ENCODE results near the gene CDKN1C.

The CDKN1C gene

DNA sequence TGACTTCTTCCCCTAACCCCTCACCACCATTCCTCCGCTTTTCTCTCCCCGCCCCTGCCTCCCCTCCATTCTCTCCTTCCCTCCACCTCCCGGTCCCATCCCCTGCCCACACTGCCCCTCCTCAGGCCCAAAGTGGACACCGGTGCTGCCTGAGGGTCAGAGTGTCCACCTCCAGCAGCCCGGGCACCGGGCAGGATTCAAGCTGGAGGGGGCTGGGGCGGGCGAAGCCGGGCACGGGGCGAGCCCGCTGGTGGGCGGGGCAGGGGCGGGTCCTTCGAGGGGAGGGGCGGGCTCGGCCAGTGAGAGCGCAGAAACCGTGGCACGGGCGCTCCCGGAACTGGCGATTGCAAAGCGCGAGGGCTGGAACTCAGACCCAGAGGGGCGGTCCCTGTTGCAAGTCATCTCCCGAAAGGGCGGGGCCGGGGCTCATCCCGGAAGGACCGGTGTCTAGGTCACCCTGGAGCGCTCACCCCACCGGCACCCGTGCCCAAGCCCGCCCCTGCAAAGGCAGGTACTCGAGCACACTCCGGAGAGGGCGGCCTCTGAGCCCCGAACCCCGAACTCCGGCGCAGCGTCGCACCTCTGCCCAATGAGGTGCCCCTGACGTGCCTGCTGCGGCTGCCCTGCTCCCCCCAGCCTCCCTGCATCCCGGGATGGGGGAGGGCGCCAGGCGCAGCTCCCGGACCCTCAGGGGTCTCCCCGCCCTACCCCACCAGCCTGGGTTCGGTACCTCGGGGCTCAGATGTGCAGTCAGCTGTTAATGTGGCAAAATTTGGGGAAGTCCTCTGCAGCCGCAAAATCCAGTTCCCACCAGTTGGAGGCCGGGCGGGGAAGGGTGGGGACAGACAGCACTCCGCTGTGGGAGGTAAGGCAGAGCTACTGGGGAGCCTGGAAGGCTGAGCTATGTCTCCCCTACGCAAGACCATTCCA lies 16.5 kb upstream of the CDKN1C start:
- Histone ChIP-seq H3K9me3 (ENCODE audit: control insufficient read depth, low read depth, low read length) (no peaks in the 10 kb centered on the region), H3K27ac (ENCODE audit: low read length) (no peak overlapping the region), H3K27me3 (ENCODE audit: control insufficient read depth, insufficient read depth, low read length) (peaks cover 11% of the 10 kb centered on the region), H3K9ac (ENCODE audit: low read length) (no peak overlapping the region), H3K4me1 (ENCODE audit: control insufficient read depth, low read depth, low read length) (peaks cover 5% of the 10 kb centered on the region), H3K36me3 (ENCODE audit: control insufficient read depth, low read depth, low read length) (no peaks in the 10 kb centered on the region), H3K4me3 (ENCODE audit: low read length) (peak overlapping the region; percentile 59)

DNA sequence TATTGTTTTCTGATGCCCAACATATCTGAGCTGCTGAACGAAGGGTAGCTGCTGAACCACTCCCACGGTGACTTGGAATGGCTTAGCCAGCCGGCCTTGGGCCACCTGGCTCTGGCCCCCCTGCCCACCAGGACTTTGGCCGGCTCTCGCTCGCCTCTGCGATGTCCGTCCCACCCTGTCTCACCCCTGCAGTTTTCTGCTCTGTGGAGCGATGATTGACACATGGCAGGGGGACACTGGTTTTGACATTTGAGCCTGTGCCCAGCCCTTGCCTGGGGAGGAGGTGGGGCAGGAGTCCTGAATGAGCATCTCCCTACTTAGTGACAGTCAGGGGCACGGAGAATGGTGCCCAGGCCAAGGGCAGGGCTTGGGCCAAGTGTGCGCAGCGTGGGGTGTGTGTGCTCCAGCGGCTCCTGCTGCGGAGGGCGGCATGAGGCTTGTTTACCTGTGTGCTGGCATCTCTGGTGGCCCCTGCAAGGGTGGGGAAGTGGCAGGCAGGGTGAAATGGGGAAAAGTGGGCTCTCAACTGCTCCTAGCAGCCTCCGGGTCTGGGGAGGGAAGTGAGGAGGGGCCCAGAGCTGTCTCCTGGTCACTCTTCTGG lies 15.7 kb upstream of the CDKN1C start:
- Histone ChIP-seq H3K27ac (ENCODE audit: low read length) (no peak overlapping the region), H3K9ac (ENCODE audit: low read length) (no peak overlapping the region), H3K4me3 (ENCODE audit: low read length) (peak overlapping the region; percentile 59), H3K4me1 (ENCODE audit: control insufficient read depth, low read depth, low read length) (peaks cover 5% of the 10 kb centered on the region), H3K9me3 (ENCODE audit: control insufficient read depth, low read depth, low read length) (no peaks in the 10 kb centered on the region), H3K36me3 (ENCODE audit: control insufficient read depth, low read depth, low read length) (no peaks in the 10 kb centered on the region), H3K27me3 (ENCODE audit: control insufficient read depth, insufficient read depth, low read length) (peaks cover 11% of the 10 kb centered on the region)

DNA sequence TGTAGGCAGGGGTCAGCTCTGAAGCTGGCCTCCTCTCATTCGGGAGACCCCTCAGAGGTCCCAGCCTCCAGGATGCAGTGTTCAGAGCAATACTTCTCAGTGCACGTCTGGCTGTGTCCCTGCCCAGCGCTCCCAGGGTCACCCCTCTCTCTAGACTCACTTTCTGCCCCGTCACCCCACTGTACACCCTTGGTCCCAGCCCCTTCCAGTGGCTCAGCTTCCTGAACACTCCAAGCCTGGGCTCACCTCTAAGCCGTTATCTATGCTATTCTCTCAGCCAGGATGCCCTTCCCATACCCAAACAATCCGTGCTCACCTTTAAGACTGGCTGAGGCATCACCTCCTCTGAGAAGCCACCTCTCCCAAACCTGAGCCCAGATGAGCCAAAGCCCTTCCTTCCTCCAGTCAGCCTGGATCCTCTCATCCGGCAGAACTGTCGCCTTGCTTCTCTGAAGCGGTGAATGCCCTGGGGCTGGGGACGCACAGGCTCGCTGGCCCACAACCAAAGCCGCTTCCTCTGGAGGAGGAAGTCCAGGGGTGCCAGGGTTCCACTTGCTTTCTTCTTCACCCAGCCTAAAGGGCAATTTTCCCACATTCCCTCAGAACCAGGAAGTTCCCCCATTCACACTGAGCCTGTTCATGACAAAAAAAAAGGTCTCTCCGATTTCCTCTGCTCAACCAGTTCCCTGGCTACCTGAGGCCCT lies 13.7 kb upstream of the CDKN1C start:
- H3K4me1 ChIP-seq (ENCODE audit: control insufficient read depth, low read depth, low read length): peaks cover 5% of the 10 kb centered on the region
- H3K9ac ChIP-seq (ENCODE audit: low read length): no peak overlapping the region
- no peak overlapping the region for H3K4me3 ChIP-seq (ENCODE audit: low read length)
- H3K27me3 ChIP-seq (ENCODE audit: control insufficient read depth, insufficient read depth, low read length): peaks cover 11% of the 10 kb centered on the region
- no peaks in the 10 kb centered on the region for H3K9me3 ChIP-seq (ENCODE audit: control insufficient read depth, low read depth, low read length)
- no peaks in the 10 kb centered on the region for H3K36me3 ChIP-seq (ENCODE audit: control insufficient read depth, low read depth, low read length)
- H3K27ac ChIP-seq (ENCODE audit: low read length): no peak overlapping the region

DNA sequence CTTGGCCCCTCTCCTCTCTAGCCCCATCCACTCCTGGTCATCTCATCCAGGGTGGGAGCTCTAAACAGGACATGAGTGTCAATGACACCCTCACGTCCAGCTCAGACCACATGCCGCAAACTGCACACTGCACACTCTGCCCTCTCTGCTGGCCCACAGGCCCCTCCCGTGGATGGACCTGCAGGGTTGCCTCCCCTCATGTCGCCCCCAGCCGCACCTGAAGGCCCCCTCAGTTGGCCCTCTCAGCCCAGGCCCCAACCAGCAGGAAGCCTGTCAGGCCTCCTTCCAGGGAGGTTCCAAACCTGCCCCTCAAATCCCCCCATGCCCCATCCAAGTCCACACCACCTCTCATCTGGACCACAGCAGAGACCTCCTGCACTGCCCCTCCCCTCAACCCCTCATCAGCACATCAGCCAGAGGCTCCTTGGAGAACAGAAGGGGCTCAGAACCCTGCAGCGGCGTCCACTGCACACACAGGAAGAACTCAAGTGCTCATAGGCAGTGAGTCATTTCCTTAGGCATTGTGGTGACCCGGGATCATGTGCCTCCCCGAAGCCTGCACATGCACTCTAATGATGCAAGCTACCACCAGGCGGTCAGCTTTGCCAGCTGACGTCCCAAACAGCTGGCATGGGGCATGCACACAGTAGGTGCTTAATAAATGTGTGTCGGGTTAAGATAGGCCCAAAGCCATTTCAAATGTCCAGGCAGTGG lies 12.9 kb upstream of the CDKN1C start:
- peaks cover 5% of the 10 kb centered on the region for H3K27me3 ChIP-seq (ENCODE audit: control insufficient read depth, insufficient read depth, low read length)
- H3K9me3 ChIP-seq (ENCODE audit: control insufficient read depth, low read depth, low read length): no peaks in the 10 kb centered on the region
- H3K27ac ChIP-seq (ENCODE audit: low read length): no peak overlapping the region
- H3K36me3 ChIP-seq (ENCODE audit: control insufficient read depth, low read depth, low read length): no peaks in the 10 kb centered on the region
- no peak overlapping the region for H3K9ac ChIP-seq (ENCODE audit: low read length)
- no peak overlapping the region for H3K4me3 ChIP-seq (ENCODE audit: low read length)
- peaks cover 5% of the 10 kb centered on the region for H3K4me1 ChIP-seq (ENCODE audit: control insufficient read depth, low read depth, low read length)

- Histone ChIP-seq H3K9ac (ENCODE audit: low read length) (no peak overlapping the region), H3K4me1 (ENCODE audit: control insufficient read depth, low read depth, low read length) (peaks cover 8% of the 10 kb centered on the region), H3K27ac (ENCODE audit: low read length) (no peak overlapping the region), H3K27me3 (ENCODE audit: control insufficient read depth, insufficient read depth, low read length) (peaks cover 5% of the 10 kb centered on the region), H3K9me3 (ENCODE audit: control insufficient read depth, low read depth, low read length) (no peaks in the 10 kb centered on the region), H3K36me3 (ENCODE audit: control insufficient read depth, low read depth, low read length) (no peaks in the 10 kb centered on the region), H3K4me3 (ENCODE audit: low read length) (no peak overlapping the region)
Measured at GRCh38 chr11:2897048-2897447, 11.5 kb upstream of the CDKN1C start.

- peaks cover 10% of the 10 kb centered on the region for H3K4me1 ChIP-seq (ENCODE audit: control insufficient read depth, low read depth, low read length)
- no peaks in the 10 kb centered on the region for H3K36me3 ChIP-seq (ENCODE audit: control insufficient read depth, low read depth, low read length)
- no peak overlapping the region for H3K27ac ChIP-seq (ENCODE audit: low read length)
- H3K9me3 ChIP-seq (ENCODE audit: control insufficient read depth, low read depth, low read length): no peaks in the 10 kb centered on the region
- H3K27me3 ChIP-seq (ENCODE audit: control insufficient read depth, insufficient read depth, low read length): no peaks in the 10 kb centered on the region
- no peak overlapping the region for H3K4me3 ChIP-seq (ENCODE audit: low read length)
- H3K9ac ChIP-seq (ENCODE audit: low read length): no peak overlapping the region
Measured at GRCh38 chr11:2896047-2896446, 10.5 kb upstream of the CDKN1C start.

DNA sequence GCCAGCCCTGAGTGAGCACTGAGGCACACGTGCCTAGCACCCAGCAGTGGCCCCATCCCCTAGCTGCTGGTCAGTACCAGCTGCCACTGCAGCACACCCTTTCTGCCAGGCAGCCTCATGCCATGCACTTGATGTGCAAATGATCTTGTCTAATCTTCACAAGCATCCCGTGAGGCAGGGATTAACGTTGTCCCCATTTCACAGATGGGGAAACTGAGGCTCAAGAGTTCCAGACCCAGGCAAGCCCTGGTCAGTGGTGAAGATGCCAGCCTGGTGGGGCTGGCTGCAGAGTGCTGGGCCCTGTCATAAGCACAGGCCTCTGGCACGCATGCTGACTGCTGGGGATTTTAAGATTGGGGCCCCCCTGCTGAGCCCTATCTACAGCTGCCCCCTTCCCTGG lies 8.4 kb upstream of the CDKN1C start:
- H3K4me1 ChIP-seq (ENCODE audit: control insufficient read depth, low read depth, low read length): peaks cover 12% of the 10 kb centered on the region
- no peaks in the 10 kb centered on the region for H3K36me3 ChIP-seq (ENCODE audit: control insufficient read depth, low read depth, low read length)
- no peak overlapping the region for H3K27ac ChIP-seq (ENCODE audit: low read length)
- H3K27me3 ChIP-seq (ENCODE audit: control insufficient read depth, insufficient read depth, low read length): peaks cover 4% of the 10 kb centered on the region
- H3K9me3 ChIP-seq (ENCODE audit: control insufficient read depth, low read depth, low read length): no peaks in the 10 kb centered on the region
- no peak overlapping the region for H3K9ac ChIP-seq (ENCODE audit: low read length)
- H3K4me3 ChIP-seq (ENCODE audit: low read length): no peak overlapping the region

DNA sequence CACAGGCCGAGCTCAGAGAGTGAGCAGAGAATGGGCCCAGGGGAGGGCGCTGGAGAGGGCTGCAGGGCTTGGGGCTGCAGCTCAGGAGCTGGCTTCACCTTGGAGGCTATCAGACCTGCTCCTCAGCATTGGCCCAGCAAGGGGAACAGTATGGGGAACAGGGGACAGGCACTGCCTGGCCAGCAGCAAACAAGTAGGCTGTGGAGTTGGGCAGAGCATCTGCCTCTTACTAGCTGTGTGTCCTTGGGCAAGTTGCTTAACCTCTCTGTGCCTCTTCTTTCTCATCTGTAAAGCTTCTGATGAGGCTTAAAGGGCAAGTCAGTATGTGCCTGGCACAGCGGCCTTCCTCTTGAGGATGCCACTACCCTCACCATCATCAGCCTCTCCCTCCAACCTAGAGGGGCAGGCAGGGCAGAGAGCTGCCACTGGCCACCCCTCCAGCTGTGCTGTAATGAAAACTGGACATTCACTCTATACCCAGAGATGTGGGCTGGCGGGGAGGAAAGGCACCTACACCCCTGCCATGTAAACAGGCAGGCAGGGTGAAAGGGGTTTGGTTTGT lies 7.5 kb upstream of the CDKN1C start:
- Histone ChIP-seq H3K9ac (ENCODE audit: low read length) (peak overlapping the region; percentile 55), H3K27me3 (ENCODE audit: control insufficient read depth, insufficient read depth, low read length) (peaks cover 11% of the 10 kb centered on the region), H3K27ac (ENCODE audit: low read length) (no peak overlapping the region), H3K4me3 (ENCODE audit: low read length) (peak overlapping the region; percentile 47), H3K36me3 (ENCODE audit: control insufficient read depth, low read depth, low read length) (no peaks in the 10 kb centered on the region), H3K4me1 (ENCODE audit: control insufficient read depth, low read depth, low read length) (peaks cover 12% of the 10 kb centered on the region), H3K9me3 (ENCODE audit: control insufficient read depth, low read depth, low read length) (no peaks in the 10 kb centered on the region)

- Histone ChIP-seq H3K27me3 (ENCODE audit: control insufficient read depth, insufficient read depth, low read length) (peaks cover 17% of the 10 kb centered on the region), H3K27ac (ENCODE audit: low read length) (peak overlapping the region; percentile 67), H3K4me1 (ENCODE audit: control insufficient read depth, low read depth, low read length) (peaks cover 12% of the 10 kb centered on the region), H3K9me3 (ENCODE audit: control insufficient read depth, low read depth, low read length) (no peaks in the 10 kb centered on the region), H3K9ac (ENCODE audit: low read length) (peak overlapping the region; percentile 55), H3K4me3 (ENCODE audit: low read length) (peak overlapping the region; percentile 47), H3K36me3 (ENCODE audit: control insufficient read depth, low read depth, low read length) (no peaks in the 10 kb centered on the region)
Measured at GRCh38 chr11:2892215-2892966, 6.8 kb upstream of the CDKN1C start.

DNA sequence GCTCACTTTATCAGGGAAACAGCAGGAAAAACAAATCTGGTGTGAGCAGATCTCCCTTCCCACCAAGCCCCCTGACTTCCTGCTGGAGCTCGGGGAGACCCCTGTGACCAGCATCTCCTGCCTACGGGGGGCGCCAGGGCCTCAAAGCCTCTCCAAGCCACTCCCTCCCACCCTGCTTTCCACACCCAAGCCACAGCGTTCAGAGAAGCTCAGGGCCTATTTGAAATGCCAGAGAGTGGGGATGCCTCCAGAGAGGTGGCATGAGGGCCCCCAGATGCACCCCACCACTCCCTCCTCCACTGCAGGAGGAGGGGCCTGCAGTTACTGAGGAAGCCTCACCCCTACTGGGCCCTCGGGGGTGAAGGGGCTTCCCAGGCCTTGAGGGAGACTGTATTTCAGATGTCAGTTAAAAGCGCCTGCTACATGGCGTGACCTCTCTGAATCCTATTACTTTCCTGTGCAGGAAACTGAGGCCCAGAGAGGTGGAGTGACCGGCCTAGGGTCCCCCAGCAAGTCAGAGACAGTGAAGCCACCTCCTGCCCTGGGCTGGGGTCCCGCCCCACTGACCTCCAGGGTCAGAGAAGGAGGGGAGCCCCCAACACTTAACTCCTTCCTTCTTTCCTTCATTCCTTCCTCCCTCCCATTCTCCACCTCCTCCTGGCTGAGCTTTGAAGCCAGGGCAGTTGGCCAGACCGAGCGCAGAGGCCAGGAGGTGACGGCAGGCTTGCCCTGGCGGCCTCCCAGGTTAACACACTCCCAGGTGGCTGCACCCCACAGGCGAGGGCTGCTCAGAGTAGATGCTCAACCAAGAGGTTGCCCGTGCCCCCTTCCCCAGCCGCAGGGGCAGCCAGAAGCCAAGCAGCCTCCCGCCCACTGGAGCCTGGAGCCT lies 6.0 kb upstream of the CDKN1C start:
- no peak overlapping the region for H3K4me3 ChIP-seq (ENCODE audit: low read length)
- peaks cover 25% of the 10 kb centered on the region for H3K27me3 ChIP-seq (ENCODE audit: control insufficient read depth, insufficient read depth, low read length)
- no peak overlapping the region for H3K27ac ChIP-seq (ENCODE audit: low read length)
- no peaks in the 10 kb centered on the region for H3K36me3 ChIP-seq (ENCODE audit: control insufficient read depth, low read depth, low read length)
- no peaks in the 10 kb centered on the region for H3K9me3 ChIP-seq (ENCODE audit: control insufficient read depth, low read depth, low read length)
- peak overlapping the region; percentile 55 for H3K9ac ChIP-seq (ENCODE audit: low read length)
- peaks cover 18% of the 10 kb centered on the region for H3K4me1 ChIP-seq (ENCODE audit: control insufficient read depth, low read depth, low read length)
